H1 (cell line): ENCODE data around the gene PRDM1. TPM values are rescaled to one million over a fixed set of nuclear protein-coding genes. Genes with fewer than 3 reads are reported as not detected.

Experiments used
- ATF2 ChIP-seq: IDR thresholded peaks from 2 replicates; pipeline ENCODE4 v1.6.1; 2012; ENCODE audit warnings: low read length, inconsistent platforms
- BRCA1 ChIP-seq: IDR thresholded peaks from 2 replicates; pipeline ENCODE4 v1.6.1; 2012; ENCODE audit warnings: low read depth, low read length, improper control_type of control experiment
- CHD7 ChIP-seq: fragments of 300-600 bp; sonication (generic); IDR thresholded peaks from 2 replicates; pipeline ENCODE4 v1.7.1; 2012; ENCODE audit warnings: low read length, moderate library complexity, mild to moderate bottlenecking, inconsistent platforms; ENCODE audit not compliant: insufficient replicate concordance
- CREB1 ChIP-seq: IDR thresholded peaks from 2 replicates; pipeline ENCODE4 v1.6.1; 2012; ENCODE audit warnings: inconsistent platforms
- EGR1 ChIP-seq: IDR thresholded peaks from 2 replicates; pipeline ENCODE4 v1.6.1; 2011; ENCODE audit warnings: low read depth, low read length, borderline replicate concordance
- EZH2 ChIP-seq: fragments of 200-600 bp; sonication (generic); IDR thresholded peaks from 2 replicates; pipeline ENCODE4 v1.7.1; 2012; ENCODE audit warnings: low read depth, mild to moderate bottlenecking, moderate library complexity, low read length, inconsistent platforms; ENCODE audit not compliant: severe bottlenecking
- SIRT6 ChIP-seq: IDR thresholded peaks from one replicate; pipeline ENCODE4 v1.7.1; 2012; ENCODE audit warnings: low read length, inconsistent platforms
- polyA plus RNA-seq, 7 experiments: library from polyadenylated mRNA; depleted of rRNA in 3 of 7; stranded (reverse) in 5 of 7; unstranded in 2 of 7; fragments of >200 nt in 5 of 7; fragments of 200-250 nt in 2 of 7; gene quantifications; 1 replicate in 5 of 7; 2 replicates in 1 of 7; 4 replicates in 1 of 7; pipeline versions ENCODE4 v1.2.1 to v1.2.3, GENCODE V29; 2011 to 2013; ENCODE audit warnings: missing spikeins in 2 of 7, mixed read lengths in 2 of 7
- total RNA-seq: library from RNA; stranded (reverse); fragmentation: NEBNext Ultra II Directional; extraction: Animal tissue kit (Norgen Biotek cat#: 25700); gene quantifications from 2 replicates; pipeline ENCODE4 v1.2.1, GENCODE V29; 2021
- TF ChIP-seq, protein P1 (sequence below): IDR thresholded peaks from 2 replicates; pipeline ENCODE4 v1.6.1; 2012; ENCODE audit warnings: inconsistent platforms

The PRDM1 gene
- total and polyA plus RNA-seq, 2 of the 8 experiments (the other 6 are each of a cell fraction or from before 2014, with no cell fraction given), result 0.21 to 0.74 TPM

GRCh38 chr6:106056060-106056745 is 29.9 kb upstream of the PRDM1 start (continued):
- TF ChIP-seq CHD7, result no peak
- no peak for TF ChIP-seq EZH2
- no peak for TF ChIP-seq EGR1
- TF ChIP-seq, protein P1, sequence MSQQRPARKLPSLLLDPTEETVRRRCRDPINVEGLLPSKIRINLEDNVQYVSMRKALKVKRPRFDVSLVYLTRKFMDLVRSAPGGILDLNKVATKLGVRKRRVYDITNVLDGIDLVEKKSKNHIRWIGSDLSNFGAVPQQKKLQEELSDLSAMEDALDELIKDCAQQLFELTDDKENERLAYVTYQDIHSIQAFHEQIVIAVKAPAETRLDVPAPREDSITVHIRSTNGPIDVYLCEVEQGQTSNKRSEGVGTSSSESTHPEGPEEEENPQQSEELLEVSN, result no peak
- TF ChIP-seq ATF2, result no peak
- no peak for TF ChIP-seq SIRT6
- TF ChIP-seq CREB1, result no peak
- TF ChIP-seq BRCA1, result no peak
